Upper lobe of right lung (tissue), 1 donor: ENCODE measurements around the gene NRL. TPM values are rescaled to one million over a fixed set of nuclear protein-coding genes. Genes with fewer than 3 reads are reported as not detected.

Experiments used
- ATAC-seq: fragments of 200-7000 bp; cut with Tn5 transposase; one replicate; pipeline ENCODE4 v1.9.1; 2020; ENCODE audit warnings: mild to moderate bottlenecking, moderate library complexity
- DNase-seq: peaks from one replicate; pipeline ENCODE4 v3.0.0-alpha.2; 2020
- H3K27ac ChIP-seq: fragments of 200-600 bp; one replicate; pipeline ENCODE4 v1.8.0; 2022
- H3K27me3 ChIP-seq: fragments of 200-600 bp; one replicate; pipeline ENCODE4 v1.8.0; 2022; ENCODE audit warnings: mild to moderate bottlenecking
- H3K36me3 ChIP-seq: fragments of 200-600 bp; one replicate; pipeline ENCODE4 v1.8.0; 2022
- H3K4me1 ChIP-seq: fragments of 200-600 bp; one replicate; pipeline ENCODE4 v1.8.0; 2022
- H3K4me3 ChIP-seq: fragments of 200-600 bp; one replicate; pipeline ENCODE4 v1.8.0; 2022; ENCODE audit warnings: mild to moderate bottlenecking
- H3K9me3 ChIP-seq: fragments of 200-600 bp; one replicate; pipeline ENCODE4 v1.8.0; 2022
- CTCF ChIP-seq: fragments of 200-600 bp; IDR thresholded peaks from one replicate; pipeline ENCODE4 v1.8.0; 2022; ENCODE audit warnings: antibody characterized with exemption
- intact Hi-C: fragments of 100-400 bp; cut with DNase I; formaldehyde crosslinking; loops from one replicate; pipeline ENCODE4 v1.11.0; 2022
- total RNA-seq: library from RNA; stranded (reverse); fragmentation: NEBNext Ultra II Directional; extraction: Animal tissue kit (Norgen Biotek cat#: 25700); gene quantifications from one replicate; pipeline ENCODE4 v1.2.1, GENCODE V29; 2021
- donor health status: DM: no; HTN: yes; CAD: no; lungs with severe emphysema.

Gene NRL
- total RNA-seq, 1 donor from 2014 or later = 2.8 TPM

- no peak overlapping the region for H3K4me3 ChIP-seq
- no peak for TF ChIP-seq CTCF
- intact Hi-C loops = no loop called here
- no peaks in the 10 kb centered on the region for H3K27me3 ChIP-seq
- peaks cover 69% of the 10 kb centered on the region for H3K36me3 ChIP-seq
- no peak for ATAC-seq
- peaks cover 18% of the 10 kb centered on the region for H3K4me1 ChIP-seq
- no peaks in the 10 kb centered on the region for H3K9me3 ChIP-seq
- DNase-seq = no peak
- no peak overlapping the region for H3K27ac ChIP-seq
Measured at GRCh38 chr14:24150567-24150966, 35.8 kb upstream of the NRL start.

- H3K27me3 ChIP-seq = no peaks in the 10 kb centered on the region
- peaks cover 64% of the 10 kb centered on the region for H3K36me3 ChIP-seq
- intact Hi-C loops = no loop called here
- peaks cover 22% of the 10 kb centered on the region for H3K4me1 ChIP-seq
- DNase-seq (no peak), ATAC-seq (no peak)
- no peak overlapping the region for H3K4me3 ChIP-seq
- TF ChIP-seq CTCF = no peak
- no peaks in the 10 kb centered on the region for H3K9me3 ChIP-seq
- no peak overlapping the region for H3K27ac ChIP-seq
Measured at GRCh38 chr14:24150061-24150460, 35.3 kb upstream of the NRL start.

- TF ChIP-seq CTCF = no peak
- peaks cover 22% of the 10 kb centered on the region for H3K4me1 ChIP-seq
- no peak for DNase-seq
- intact Hi-C loops = no loop called here
- H3K27ac ChIP-seq = no peak overlapping the region
- peaks cover 58% of the 10 kb centered on the region for H3K36me3 ChIP-seq
- H3K9me3 ChIP-seq = no peaks in the 10 kb centered on the region
- no peaks in the 10 kb centered on the region for H3K27me3 ChIP-seq
- no peak for ATAC-seq
- H3K4me3 ChIP-seq = no peak overlapping the region
Measured at GRCh38 chr14:24149302-24149969, 34.7 kb upstream of the NRL start.

- Histone ChIP-seq H3K4me1 (peaks cover 22% of the 10 kb centered on the region), H3K9me3 (no peaks in the 10 kb centered on the region), H3K36me3 (peaks cover 58% of the 10 kb centered on the region), H3K4me3 (peak overlapping the region; percentile 76), H3K27ac (peak overlapping the region; percentile 87), H3K27me3 (no peaks in the 10 kb centered on the region)
- DNase-seq = no peak
- intact Hi-C loops = no loop called here
- ATAC-seq = no peak
- no peak for TF ChIP-seq CTCF
Measured at GRCh38 chr14:24147761-24148428, 33.1 kb upstream of the NRL start.

GRCh38 chr14:24146978-24147760 is 32.4 kb upstream of the NRL start, which contains the start of gene RNF31:
RNF31 (plus strand) TSS chr14:24147498; CDS start chr14:24147699, 201 bp downstream.
- DNase-seq = peak; percentile 98
- intact Hi-C loops = no loop called here
- Histone ChIP-seq H3K27me3 (no peaks in the 10 kb centered on the region), H3K36me3 (peaks cover 50% of the 10 kb centered on the region), H3K9me3 (no peaks in the 10 kb centered on the region), H3K4me3 (peak within 1 kb of the TSS; percentile 76), H3K27ac (peak within 1 kb of the TSS; percentile 87), H3K4me1 (peaks cover 23% of the 10 kb centered on the region)
- no peak for TF ChIP-seq CTCF
- ATAC-seq = peak; percentile 94
